Fibroblast of lung (primary cell): ENCODE measurements around the gene MATN1. TPM values are rescaled to one million over a fixed set of nuclear protein-coding genes. Genes with fewer than 3 reads are reported as not detected.

Experiments used
- DNase-seq, 2 donors: peaks; one replicate each; pipeline versions ENCODE4 v3.0.0 to v3.0.0-alpha.2; 2010; ENCODE audit warnings: low read depth in 2 of 2
- H2AFZ ChIP-seq: 2 replicates; pipeline ENCODE4 v1.5.1; 2012; ENCODE audit warnings: low read length, control low read depth, inconsistent platforms
- H3K27ac ChIP-seq: 2 replicates; pipeline ENCODE4 v1.5.1; 2011; ENCODE audit warnings: low read length, control low read depth; ENCODE audit not compliant: insufficient read depth
- H3K27me3 ChIP-seq: 2 replicates; pipeline ENCODE4 v1.5.1; 2011; ENCODE audit warnings: mild to moderate bottlenecking, low read length; ENCODE audit not compliant: control insufficient read depth, insufficient read depth
- H3K36me3 ChIP-seq: 2 replicates; pipeline ENCODE4 v1.5.1; 2011; ENCODE audit warnings: low read length; ENCODE audit not compliant: control insufficient read depth, insufficient read depth
- H3K4me1 ChIP-seq: 2 replicates; pipeline ENCODE4 v1.5.1; 2011; ENCODE audit warnings: low read length; ENCODE audit not compliant: control insufficient read depth, insufficient read depth; ENCODE audit errors: extremely low read depth
- H3K4me2 ChIP-seq: 2 replicates; pipeline ENCODE4 v1.5.1; 2011; ENCODE audit warnings: low read length, control low read depth; ENCODE audit not compliant: insufficient read depth; ENCODE audit errors: extremely low read depth
- H3K4me3 ChIP-seq, 4 experiments: fragments of 200-600 bp in 1 of 4; sonication (generic) in 1 of 4; replicated peaks in 1 of 4; 2 replicates each; pipeline ENCODE4 v1.5.1; 2011 to 2016; ENCODE audit warnings: low read length in 4 of 4, low read depth in 3 of 4, mild to moderate bottlenecking in 3 of 4, control low read depth in 2 of 4, inconsistent platforms in 1 of 4, mixed read lengths in 1 of 4; ENCODE audit not compliant: insufficient read depth in 1 of 4; ENCODE audit errors: control extremely low read depth in 1 of 4
- H3K79me2 ChIP-seq: 2 replicates; pipeline ENCODE4 v1.5.1; 2012; ENCODE audit warnings: mild to moderate bottlenecking, low read length, inconsistent platforms; ENCODE audit not compliant: control insufficient read depth, insufficient read depth
- H3K9ac ChIP-seq: 2 replicates; pipeline ENCODE4 v1.5.1; 2011; ENCODE audit warnings: mild to moderate bottlenecking, low read length, control low read depth; ENCODE audit not compliant: insufficient read depth
- H3K9me3 ChIP-seq: 2 replicates; pipeline ENCODE4 v1.5.1; 2012; ENCODE audit warnings: low read depth, low read length; ENCODE audit not compliant: control insufficient read depth, insufficient read depth
- H4K20me1 ChIP-seq: 2 replicates; pipeline ENCODE4 v1.5.1; 2011; ENCODE audit warnings: low read length; ENCODE audit not compliant: control insufficient read depth, insufficient read depth; ENCODE audit errors: extremely low read depth
- CTCF ChIP-seq, 2 donors: IDR thresholded peaks in 1 of 2; conservative IDR thresholded peaks in 1 of 2; 1 replicate in 1 of 2; 2 replicates in 1 of 2; pipeline ENCODE4 v1.5.1; 2011 to 2012; ENCODE audit warnings: low read length in 2 of 2, control low read depth in 1 of 2, inconsistent platforms in 1 of 2, low read depth in 1 of 2, mild to moderate bottlenecking in 1 of 2
- EZH2 ChIP-seq: IDR thresholded peaks from 2 replicates; pipeline ENCODE4 v1.5.1; 2012; ENCODE audit warnings: low read length, control low read depth, mild to moderate bottlenecking; ENCODE audit errors: missing control alignments
- polyA plus RNA-seq, 2 donors: library from polyadenylated mRNA; depleted of rRNA in 1 of 2; stranded (reverse) in 1 of 2; unstranded in 1 of 2; fragments of >200 nt; gene quantifications; 2 replicates each; pipeline ENCODE4 v1.2.1, GENCODE V29; 2011 to 2012; ENCODE audit warnings: missing spikeins in 1 of 2
- total RNA-seq: library from RNA; depleted of rRNA; stranded (reverse); fragments of >200 nt; gene quantifications from 2 replicates; pipeline ENCODE4 v1.2.1, GENCODE V29; 2014

Gene MATN1
- total and polyA plus RNA-seq, 2 donors (not counting 1 experiment from before 2014, with no cell fraction given): not detected

- Histone ChIP-seq H3K27ac (no peak overlapping the region), H3K4me2 (no peak overlapping the region), H2AFZ (no peak overlapping the region), H3K4me3 (no peak overlapping the region), H3K4me1 (no peaks in the 10 kb centered on the region), H3K79me2 (no peaks in the 10 kb centered on the region), H4K20me1 (no peaks in the 10 kb centered on the region), H3K9me3 (no peaks in the 10 kb centered on the region), H3K36me3 (no peaks in the 10 kb centered on the region), H3K9ac (no peak overlapping the region), H3K27me3 (no peaks in the 10 kb centered on the region)
- no peak for DNase-seq
- TF ChIP-seq CTCF (conservative IDR thresholded peaks at IDR 0.05 in 1 of 2, IDR thresholded peaks at IDR 0.05 in 1 of 2; ENCODE audit: low read depth in 1 of 2, low read length in 2 of 2) (no peak), EZH2 (no peak)
Measured at GRCh38 chr1:30694280-30695175, 28.9 kb downstream of the MATN1 start.

GRCh38 chr1:30693822-30694221 is 29.6 kb downstream of the MATN1 start:
- H3K27me3 ChIP-seq: no peaks in the 10 kb centered on the region
- no peak overlapping the region for H3K4me2 ChIP-seq
- H3K4me3 ChIP-seq: no peak overlapping the region
- H3K27ac ChIP-seq: no peak overlapping the region
- H3K36me3 ChIP-seq: no peaks in the 10 kb centered on the region
- H3K4me1 ChIP-seq: no peaks in the 10 kb centered on the region
- no peaks in the 10 kb centered on the region for H4K20me1 ChIP-seq
- TF ChIP-seq EZH2 (no peak), CTCF (conservative IDR thresholded peaks at IDR 0.05 in 1 of 2, IDR thresholded peaks at IDR 0.05 in 1 of 2; ENCODE audit: low read depth in 1 of 2, low read length in 2 of 2) (no peak)
- DNase-seq: no peak
- no peaks in the 10 kb centered on the region for H3K9me3 ChIP-seq
- no peak overlapping the region for H2AFZ ChIP-seq
- H3K79me2 ChIP-seq: no peaks in the 10 kb centered on the region
- H3K9ac ChIP-seq: no peak overlapping the region

- no peak overlapping the region for H3K9ac ChIP-seq
- TF ChIP-seq CTCF (conservative IDR thresholded peaks at IDR 0.05 in 1 of 2, IDR thresholded peaks at IDR 0.05 in 1 of 2; ENCODE audit: low read depth in 1 of 2, low read length in 2 of 2) (no peak), EZH2 (no peak)
- H3K9me3 ChIP-seq: no peaks in the 10 kb centered on the region
- H3K4me3 ChIP-seq: no peak overlapping the region
- H2AFZ ChIP-seq: no peak overlapping the region
- no peaks in the 10 kb centered on the region for H3K4me1 ChIP-seq
- H3K79me2 ChIP-seq: no peaks in the 10 kb centered on the region
- H4K20me1 ChIP-seq: no peaks in the 10 kb centered on the region
- no peaks in the 10 kb centered on the region for H3K27me3 ChIP-seq
- no peak overlapping the region for H3K27ac ChIP-seq
- DNase-seq: no peak
- no peaks in the 10 kb centered on the region for H3K36me3 ChIP-seq
- H3K4me2 ChIP-seq: no peak overlapping the region
Measured at GRCh38 chr1:30693366-30693765, 30.0 kb downstream of the MATN1 start.
